Neural crest cell (in vitro differentiated cells): ENCODE results near the gene DISC1. TPM values are rescaled to one million over a fixed set of nuclear protein-coding genes. Genes with fewer than 3 reads are reported as not detected.

Experiments used
- DNase-seq: peaks from one replicate; pipeline ENCODE4 v3.0.0; 2021; ENCODE audit warnings: low read depth, mixed read lengths, low spot score
- H3K27ac Mint-ChIP-seq: one replicate; pipeline ENCODE4 v1.8.0; 2021; ENCODE audit warnings: mild to moderate bottlenecking, mixed read lengths; ENCODE audit not compliant: unreplicated experiment
- H3K27me3 Mint-ChIP-seq: 2 replicates; pipeline ENCODE4 v1.8.0; 2021; ENCODE audit warnings: low read depth, mild to moderate bottlenecking, mixed read lengths
- H3K36me3 Mint-ChIP-seq: 2 replicates; pipeline ENCODE4 v1.8.0; 2021; ENCODE audit warnings: low read depth, mild to moderate bottlenecking, mixed read lengths
- H3K4me1 Mint-ChIP-seq: 2 replicates; pipeline ENCODE4 v1.8.0; 2021; ENCODE audit warnings: mixed read lengths
- H3K4me3 Mint-ChIP-seq: one replicate; pipeline ENCODE4 v1.8.0; 2021; ENCODE audit warnings: mild to moderate bottlenecking, mixed read lengths
- H3K9me3 Mint-ChIP-seq: 2 replicates; pipeline ENCODE4 v1.8.0; 2021; ENCODE audit warnings: mixed read lengths
- total RNA-seq: library from RNA; stranded (reverse); gene quantifications from 2 replicates; pipeline ENCODE4 v1.2.1, GENCODE V29; 2021
- TF ChIP-seq, protein P1 (sequence below): fragments of 200-600 bp; sonication (generic); conservative IDR thresholded peaks from 2 replicates; pipeline ENCODE4 v1.5.0; 2021; ENCODE audit warnings: antibody characterized with exemption, mild to moderate bottlenecking

The DISC1 gene
- total RNA-seq, 1 donor from 2014 or later: 13.7 TPM

DNA sequence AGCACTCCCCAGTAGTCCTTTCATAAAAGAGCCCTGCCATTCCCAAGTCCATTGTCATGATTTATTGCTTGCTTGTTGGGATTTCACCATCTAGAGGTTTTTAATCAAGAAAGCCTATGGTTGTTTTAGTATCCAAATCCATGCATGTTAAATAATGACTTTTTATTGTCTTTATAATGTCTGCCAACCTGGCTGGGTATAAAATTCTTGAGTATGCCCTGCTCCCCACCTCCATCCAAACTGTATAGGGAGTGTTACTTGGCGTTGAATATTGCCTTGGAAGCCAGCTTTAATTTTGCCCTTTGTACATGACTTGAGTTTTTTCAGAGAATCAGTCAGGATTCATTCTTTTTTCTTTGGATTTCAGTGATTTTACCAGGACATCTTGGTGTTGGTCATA lies 44.2 kb downstream of the DISC1 start:
- no peak overlapping the region for H3K4me3 Mint-ChIP-seq
- DNase-seq: no peak
- peaks cover 10% of the 10 kb centered on the region for H3K4me1 Mint-ChIP-seq
- H3K36me3 Mint-ChIP-seq: peaks cover 22% of the 10 kb centered on the region
- H3K9me3 Mint-ChIP-seq: peaks cover 10% of the 10 kb centered on the region
- TF ChIP-seq, protein P1, sequence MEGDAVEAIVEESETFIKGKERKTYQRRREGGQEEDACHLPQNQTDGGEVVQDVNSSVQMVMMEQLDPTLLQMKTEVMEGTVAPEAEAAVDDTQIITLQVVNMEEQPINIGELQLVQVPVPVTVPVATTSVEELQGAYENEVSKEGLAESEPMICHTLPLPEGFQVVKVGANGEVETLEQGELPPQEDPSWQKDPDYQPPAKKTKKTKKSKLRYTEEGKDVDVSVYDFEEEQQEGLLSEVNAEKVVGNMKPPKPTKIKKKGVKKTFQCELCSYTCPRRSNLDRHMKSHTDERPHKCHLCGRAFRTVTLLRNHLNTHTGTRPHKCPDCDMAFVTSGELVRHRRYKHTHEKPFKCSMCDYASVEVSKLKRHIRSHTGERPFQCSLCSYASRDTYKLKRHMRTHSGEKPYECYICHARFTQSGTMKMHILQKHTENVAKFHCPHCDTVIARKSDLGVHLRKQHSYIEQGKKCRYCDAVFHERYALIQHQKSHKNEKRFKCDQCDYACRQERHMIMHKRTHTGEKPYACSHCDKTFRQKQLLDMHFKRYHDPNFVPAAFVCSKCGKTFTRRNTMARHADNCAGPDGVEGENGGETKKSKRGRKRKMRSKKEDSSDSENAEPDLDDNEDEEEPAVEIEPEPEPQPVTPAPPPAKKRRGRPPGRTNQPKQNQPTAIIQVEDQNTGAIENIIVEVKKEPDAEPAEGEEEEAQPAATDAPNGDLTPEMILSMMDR: no peak
- no peak overlapping the region for H3K27ac Mint-ChIP-seq
- H3K27me3 Mint-ChIP-seq: no peaks in the 10 kb centered on the region

DNA sequence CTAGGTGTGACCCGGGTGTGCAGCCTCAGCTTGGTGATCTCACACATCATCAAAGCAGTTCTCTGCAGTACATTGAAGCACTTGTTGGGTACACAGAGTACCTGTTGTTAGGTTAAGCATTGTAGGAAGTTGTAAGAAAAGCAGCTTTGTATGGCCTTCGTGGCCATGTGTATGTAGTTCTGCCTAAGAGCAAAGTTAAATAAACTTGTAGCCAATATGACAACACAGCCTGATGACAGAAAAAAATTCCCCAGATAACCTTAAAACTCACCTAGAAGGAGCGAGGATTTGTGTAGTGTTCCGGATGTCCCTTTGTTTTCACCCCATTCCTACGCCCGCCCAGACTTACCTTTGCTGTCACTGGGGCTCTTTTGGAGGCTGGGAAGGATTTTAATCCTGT lies 48.0 kb downstream of the DISC1 start:
- H3K27me3 Mint-ChIP-seq: no peaks in the 10 kb centered on the region
- peaks cover 13% of the 10 kb centered on the region for H3K4me1 Mint-ChIP-seq
- H3K4me3 Mint-ChIP-seq: no peak overlapping the region
- DNase-seq: no peak
- TF ChIP-seq, protein P1: no peak
- H3K27ac Mint-ChIP-seq: no peak overlapping the region
- peaks cover 9% of the 10 kb centered on the region for H3K9me3 Mint-ChIP-seq
- peaks cover 21% of the 10 kb centered on the region for H3K36me3 Mint-ChIP-seq

DNA sequence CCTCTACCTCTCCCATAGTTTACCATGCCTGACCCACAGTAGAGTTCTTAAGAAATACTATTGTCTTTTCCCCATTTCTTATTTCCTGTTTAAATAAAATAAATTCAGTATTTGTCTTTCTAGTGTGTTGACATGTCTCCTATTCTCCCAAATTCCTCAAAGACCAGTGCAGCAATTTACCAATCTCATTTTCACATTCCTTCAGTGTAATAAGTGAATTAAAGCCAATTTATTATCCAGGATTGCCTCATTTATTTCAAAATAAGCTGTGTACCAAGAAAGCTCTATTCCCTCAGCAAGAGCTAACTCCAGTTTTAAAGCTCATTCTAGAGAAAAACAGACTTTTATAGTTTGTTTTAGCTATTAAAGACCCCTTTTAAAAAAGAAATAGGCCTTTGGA lies 49.9 kb downstream of the DISC1 start:
- no peak for DNase-seq
- no peak overlapping the region for H3K4me3 Mint-ChIP-seq
- H3K36me3 Mint-ChIP-seq: peaks cover 11% of the 10 kb centered on the region
- no peaks in the 10 kb centered on the region for H3K9me3 Mint-ChIP-seq
- TF ChIP-seq, protein P1: no peak
- no peaks in the 10 kb centered on the region for H3K27me3 Mint-ChIP-seq
- H3K4me1 Mint-ChIP-seq: peaks cover 16% of the 10 kb centered on the region
- peak overlapping the region; percentile 10 for H3K27ac Mint-ChIP-seq

DNA sequence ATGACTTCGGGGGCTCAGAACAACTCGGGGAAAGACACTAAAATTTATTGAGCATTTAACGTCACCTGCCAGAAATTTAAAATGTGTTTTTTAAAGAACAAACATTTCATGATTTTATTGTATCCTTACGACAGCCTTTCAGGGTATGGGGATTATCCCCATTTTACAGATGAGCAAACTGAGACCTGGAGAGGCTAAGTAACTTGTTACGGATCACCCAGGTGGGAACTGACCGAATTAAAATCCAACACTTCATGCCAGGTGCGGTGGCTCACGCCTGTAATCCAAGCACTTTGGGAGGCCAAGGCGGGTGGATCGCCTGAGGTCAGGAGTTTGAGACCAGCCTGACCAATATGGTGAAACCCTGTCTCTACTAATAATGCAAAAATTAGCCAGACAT lies 50.9 kb downstream of the DISC1 start:
- peaks cover 16% of the 10 kb centered on the region for H3K4me1 Mint-ChIP-seq
- no peak overlapping the region for H3K27ac Mint-ChIP-seq
- peaks cover 7% of the 10 kb centered on the region for H3K36me3 Mint-ChIP-seq
- H3K27me3 Mint-ChIP-seq: no peaks in the 10 kb centered on the region
- no peaks in the 10 kb centered on the region for H3K9me3 Mint-ChIP-seq
- H3K4me3 Mint-ChIP-seq: no peak overlapping the region
- TF ChIP-seq, protein P1: no peak
- no peak for DNase-seq

DNA sequence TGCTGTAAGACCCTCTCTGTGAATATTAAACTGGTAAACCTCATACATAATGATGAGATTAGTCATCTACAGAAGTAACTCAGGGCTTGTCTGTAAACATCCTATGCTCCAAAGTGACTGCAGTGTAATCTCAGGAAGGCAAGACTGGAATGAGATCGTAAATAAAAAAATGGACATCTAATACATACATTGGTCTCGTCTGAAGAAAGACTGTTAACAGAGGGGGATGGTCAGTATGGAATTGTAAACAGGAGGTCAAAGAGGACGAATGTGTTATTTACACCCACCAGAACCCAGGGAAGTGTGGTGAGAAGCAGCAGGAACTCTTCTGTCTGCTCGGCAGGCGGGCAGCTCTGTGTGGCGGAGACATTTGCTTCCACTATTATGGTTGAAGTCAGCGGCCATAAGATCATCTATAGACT lies 51.4 kb downstream of the DISC1 start:
- no peak for DNase-seq
- TF ChIP-seq, protein P1: no peak
- no peak overlapping the region for H3K4me3 Mint-ChIP-seq
- peaks cover 16% of the 10 kb centered on the region for H3K4me1 Mint-ChIP-seq
- peaks cover 6% of the 10 kb centered on the region for H3K36me3 Mint-ChIP-seq
- H3K9me3 Mint-ChIP-seq: no peaks in the 10 kb centered on the region
- no peaks in the 10 kb centered on the region for H3K27me3 Mint-ChIP-seq
- H3K27ac Mint-ChIP-seq: no peak overlapping the region

DNA sequence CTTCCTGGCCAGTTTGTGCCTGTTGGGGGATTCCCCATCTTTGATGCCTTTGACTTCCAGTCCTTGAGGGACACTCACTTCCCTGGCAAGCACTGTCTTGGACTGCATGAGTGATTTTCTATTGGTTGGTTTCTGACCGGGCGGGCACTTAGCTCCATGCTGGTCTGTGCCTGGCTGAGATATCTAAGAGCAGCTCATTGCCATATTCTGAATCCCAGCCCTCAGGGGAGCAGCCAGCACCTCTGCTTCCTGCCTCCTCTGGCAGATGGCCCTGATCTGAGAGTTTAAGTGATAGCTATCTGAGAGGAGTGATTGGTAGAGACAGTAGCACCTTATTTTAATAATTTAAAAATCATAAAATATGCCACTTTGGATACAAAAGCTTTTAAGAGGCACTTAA lies 52.5 kb downstream of the DISC1 start:
- no peaks in the 10 kb centered on the region for H3K27me3 Mint-ChIP-seq
- peaks cover 16% of the 10 kb centered on the region for H3K4me1 Mint-ChIP-seq
- no peak overlapping the region for H3K4me3 Mint-ChIP-seq
- H3K9me3 Mint-ChIP-seq: no peaks in the 10 kb centered on the region
- peaks cover 6% of the 10 kb centered on the region for H3K36me3 Mint-ChIP-seq
- H3K27ac Mint-ChIP-seq: peak overlapping the region; percentile 31
- DNase-seq: no peak
- TF ChIP-seq, protein P1: no peak
